GM20000 (cell line): ENCODE measurements around the gene BCOR.

Source experiments
- DNase-seq: peaks from one replicate; pipeline ENCODE4 v3.0.0; 2012; ENCODE audit warnings: low spot score
- TF ChIP-seq, protein P1 (sequence below): IDR thresholded peaks from 2 replicates; pipeline ENCODE4 v1.5.1; 2012; ENCODE audit warnings: mild to moderate bottlenecking, control low read depth; ENCODE audit errors: extremely low read depth, missing control alignments

Gene BCOR

DNA sequence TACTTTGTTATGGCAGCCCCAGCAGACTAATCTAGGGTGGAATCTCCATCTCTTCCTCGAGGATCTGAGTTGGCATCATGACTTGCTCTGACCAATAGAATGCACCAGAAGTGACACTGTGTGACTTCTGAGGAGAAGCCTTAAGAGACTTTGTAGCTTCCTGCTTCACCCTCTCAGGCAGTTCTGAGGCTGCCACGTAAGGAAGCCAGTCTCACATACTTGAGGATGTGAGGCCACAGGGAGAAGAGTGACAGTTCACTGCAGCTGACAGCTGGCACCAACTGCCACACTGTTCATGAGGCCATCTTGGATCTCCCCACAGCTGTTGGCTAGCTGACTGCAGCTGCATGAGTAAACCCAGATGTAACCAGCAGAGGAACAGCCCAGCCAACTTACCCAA is 29.3 kb upstream of the BCOR start:
- no peak for DNase-seq
- TF ChIP-seq, protein P1, sequence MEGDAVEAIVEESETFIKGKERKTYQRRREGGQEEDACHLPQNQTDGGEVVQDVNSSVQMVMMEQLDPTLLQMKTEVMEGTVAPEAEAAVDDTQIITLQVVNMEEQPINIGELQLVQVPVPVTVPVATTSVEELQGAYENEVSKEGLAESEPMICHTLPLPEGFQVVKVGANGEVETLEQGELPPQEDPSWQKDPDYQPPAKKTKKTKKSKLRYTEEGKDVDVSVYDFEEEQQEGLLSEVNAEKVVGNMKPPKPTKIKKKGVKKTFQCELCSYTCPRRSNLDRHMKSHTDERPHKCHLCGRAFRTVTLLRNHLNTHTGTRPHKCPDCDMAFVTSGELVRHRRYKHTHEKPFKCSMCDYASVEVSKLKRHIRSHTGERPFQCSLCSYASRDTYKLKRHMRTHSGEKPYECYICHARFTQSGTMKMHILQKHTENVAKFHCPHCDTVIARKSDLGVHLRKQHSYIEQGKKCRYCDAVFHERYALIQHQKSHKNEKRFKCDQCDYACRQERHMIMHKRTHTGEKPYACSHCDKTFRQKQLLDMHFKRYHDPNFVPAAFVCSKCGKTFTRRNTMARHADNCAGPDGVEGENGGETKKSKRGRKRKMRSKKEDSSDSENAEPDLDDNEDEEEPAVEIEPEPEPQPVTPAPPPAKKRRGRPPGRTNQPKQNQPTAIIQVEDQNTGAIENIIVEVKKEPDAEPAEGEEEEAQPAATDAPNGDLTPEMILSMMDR: no peak

DNA sequence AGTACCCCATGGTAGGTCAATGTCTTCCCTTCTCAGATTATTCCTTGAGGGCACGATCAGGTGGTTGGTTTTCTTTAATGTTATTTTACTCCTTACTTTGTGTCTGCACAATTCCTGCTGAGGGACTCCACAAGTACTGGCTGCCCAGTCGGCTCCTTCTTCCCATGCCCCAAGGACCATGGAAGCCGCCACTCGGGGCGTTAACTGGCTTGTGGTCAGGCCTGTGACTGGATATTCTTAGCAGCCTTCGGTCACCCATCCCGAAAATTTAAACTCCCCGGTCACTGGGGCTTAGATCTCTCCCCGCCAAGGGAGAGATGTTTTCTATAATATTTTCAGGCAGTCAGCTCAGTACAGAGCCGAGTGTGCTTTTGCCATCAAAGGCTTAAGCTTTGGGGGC is 24.7 kb upstream of the BCOR start:
- no peak for DNase-seq
- TF ChIP-seq, protein P1: no peak

DNA sequence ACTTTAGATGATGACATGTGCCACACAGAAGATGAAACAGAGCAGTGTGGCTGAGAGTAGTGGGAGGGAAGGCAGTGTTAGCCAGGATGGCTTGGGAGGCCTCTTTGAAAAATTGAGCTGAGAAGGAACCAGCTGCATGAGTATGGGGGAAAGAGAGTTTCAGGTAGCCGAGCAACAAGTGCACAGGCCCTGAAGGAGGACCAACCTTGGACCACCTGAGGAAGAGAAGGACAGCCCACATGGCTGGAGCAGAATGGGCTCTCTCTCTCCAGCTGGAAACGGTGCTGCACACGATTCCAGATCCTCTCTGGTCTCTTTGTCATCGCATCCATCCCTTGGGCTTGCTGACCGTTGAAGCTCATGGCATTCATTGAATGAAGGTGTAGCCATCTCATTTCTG is 23.9 kb upstream of the BCOR start:
- DNase-seq: no peak
- TF ChIP-seq, protein P1: no peak

DNA sequence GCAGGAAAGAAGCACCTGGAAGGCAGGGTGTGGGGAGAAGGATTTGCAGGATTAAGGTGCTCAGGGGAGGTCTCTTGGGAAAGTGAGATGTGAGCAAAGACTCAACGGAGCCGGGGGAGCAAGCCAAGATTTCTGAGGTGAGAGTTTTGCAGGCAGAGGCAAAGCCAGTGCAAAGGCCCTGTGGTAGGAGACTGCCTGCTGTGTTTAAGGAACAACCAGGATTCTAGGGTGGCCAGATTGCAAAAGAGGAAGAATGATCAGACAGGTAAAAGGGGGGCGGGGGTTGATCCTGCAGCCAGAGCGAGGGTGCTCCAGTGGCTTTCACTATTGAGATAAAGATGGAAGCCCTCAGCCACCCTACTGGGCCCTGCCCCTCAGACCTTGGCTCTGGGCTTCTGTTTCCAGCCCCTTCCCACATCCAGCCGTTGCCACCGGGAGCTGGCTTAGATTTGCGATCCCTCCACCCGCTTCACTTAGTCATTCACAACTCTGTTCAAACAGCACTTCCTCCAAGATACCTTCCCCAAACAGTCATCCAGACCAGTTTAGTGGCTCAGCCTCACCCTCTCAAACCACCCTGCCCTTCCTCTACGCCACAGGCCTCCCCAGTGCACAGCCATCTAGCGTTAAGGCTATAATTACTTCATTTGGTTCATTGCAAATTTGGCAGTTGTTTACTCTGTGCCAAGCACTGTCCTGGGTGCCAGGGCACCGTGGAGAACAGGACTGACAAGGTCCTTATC is 23.3 kb upstream of the BCOR start:
- DNase-seq: no peak
- TF ChIP-seq, protein P1: no peak

DNA sequence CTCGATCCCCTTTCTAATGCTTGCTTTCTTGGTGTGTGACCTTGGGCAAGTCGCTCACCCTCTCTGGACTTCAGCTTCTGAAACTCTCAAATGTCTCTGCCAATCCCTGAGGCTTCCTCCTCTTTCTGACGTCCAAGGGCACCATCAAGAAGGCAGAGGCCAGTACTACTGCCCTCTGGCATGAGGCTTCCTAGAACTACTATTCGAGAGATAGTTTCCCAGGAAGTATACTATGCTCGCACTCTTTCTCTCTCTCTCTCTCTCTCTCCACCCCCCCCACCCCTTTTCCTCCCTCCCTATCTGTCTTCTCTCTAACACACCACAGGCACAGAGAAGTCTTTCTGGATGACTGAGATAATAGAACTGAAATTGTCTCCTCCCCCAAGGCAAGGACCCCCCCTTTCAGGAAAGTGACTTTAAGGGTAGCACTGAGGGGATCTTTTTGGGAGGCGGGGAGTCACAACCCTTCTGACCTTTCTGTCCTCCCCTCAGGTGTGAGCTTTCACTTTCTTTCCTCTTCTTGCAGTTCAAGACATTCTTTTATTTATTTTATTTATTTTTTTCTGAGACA is 20.0 kb upstream of the BCOR start:
- DNase-seq: no peak
- TF ChIP-seq, protein P1: no peak

DNA sequence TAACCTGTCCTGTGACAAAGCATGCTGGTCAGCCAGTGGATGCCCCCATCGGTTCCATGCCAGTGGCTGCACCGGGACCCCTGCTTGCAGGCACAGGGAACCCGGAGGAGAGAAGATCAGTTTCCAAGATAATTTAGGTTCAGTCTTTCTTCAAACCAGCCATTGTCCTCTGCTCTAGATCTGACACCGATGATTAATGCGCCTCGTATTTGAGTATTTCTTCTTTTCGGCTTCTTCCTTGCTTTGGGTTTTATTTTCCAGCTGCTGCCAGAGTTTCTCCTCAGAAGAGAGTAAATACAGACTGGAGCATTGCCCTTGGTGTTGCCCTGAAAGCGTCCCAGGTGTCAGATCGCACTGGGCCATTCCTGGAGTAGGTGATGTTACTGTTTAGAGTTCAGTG is 19.2 kb upstream of the BCOR start:
- DNase-seq: no peak
- TF ChIP-seq, protein P1: no peak

DNA sequence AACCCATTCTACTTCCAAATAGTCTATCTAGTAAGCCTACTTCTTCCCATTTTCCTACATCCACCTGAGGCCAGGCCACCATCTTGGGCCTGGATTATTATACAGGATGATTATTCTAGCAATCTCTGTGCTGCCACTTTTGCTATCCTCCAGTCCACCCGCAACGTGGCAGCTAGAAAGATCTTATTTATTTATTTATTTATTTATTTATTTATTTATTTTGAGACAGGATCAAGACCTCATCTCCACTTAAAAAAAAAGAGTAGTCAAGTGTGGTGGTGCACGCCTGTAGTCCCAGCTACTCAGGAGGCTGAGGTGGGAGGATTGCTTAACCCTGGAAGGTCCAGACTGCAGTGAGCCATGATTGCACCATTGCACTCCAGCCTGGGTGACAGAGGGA is 15.2 kb upstream of the BCOR start:
- no peak for DNase-seq

More for the DNA sequence above, 15.2 kb upstream of the BCOR start:
- TF ChIP-seq, protein P1: no peak
